Testis (tissue), 2 donors: Measurements from ENCODE around the gene HNF1B.

Source experiments
- POLR2A ChIP-seq: fragments of 450-650 bp; IDR thresholded peaks from one replicate; pipeline ENCODE4 v1.6.1; 2017; ENCODE audit warnings: antibody characterized with exemption, mild to moderate bottlenecking, moderate library complexity
- TF ChIP-seq, protein P1 (sequence below), 3 experiments: fragments of 450-650 bp in 2 of 3; fragments of 200-600 bp in 1 of 3; sonication (generic) in 1 of 3; IDR thresholded peaks; one replicate each; pipeline ENCODE4 v1.5.1; 2016 to 2019; ENCODE audit warnings: antibody characterized with exemption in 3 of 3, mild to moderate bottlenecking in 2 of 3, moderate library complexity in 1 of 3

DNA sequence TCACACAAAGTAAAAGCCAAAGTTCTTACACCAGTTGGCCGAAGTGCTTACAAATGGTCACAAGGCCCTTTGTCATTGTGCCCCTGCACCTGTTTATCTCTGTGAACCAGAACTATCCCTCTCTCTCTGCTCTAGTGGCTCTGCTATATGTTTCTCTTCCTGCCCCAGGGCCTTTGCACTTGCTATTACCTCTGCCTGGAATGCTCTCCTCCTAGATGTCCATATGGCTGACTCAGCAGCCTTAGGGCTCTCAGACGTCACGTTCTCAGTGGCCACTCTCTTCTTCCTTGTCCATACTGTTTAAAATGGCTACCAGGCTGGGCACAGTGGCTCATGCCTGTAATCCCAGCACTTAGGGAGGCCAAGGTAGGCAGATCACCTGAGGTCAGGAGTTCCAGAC lies 62.9 kb downstream of the HNF1B start:
- TF ChIP-seq, protein P1, sequence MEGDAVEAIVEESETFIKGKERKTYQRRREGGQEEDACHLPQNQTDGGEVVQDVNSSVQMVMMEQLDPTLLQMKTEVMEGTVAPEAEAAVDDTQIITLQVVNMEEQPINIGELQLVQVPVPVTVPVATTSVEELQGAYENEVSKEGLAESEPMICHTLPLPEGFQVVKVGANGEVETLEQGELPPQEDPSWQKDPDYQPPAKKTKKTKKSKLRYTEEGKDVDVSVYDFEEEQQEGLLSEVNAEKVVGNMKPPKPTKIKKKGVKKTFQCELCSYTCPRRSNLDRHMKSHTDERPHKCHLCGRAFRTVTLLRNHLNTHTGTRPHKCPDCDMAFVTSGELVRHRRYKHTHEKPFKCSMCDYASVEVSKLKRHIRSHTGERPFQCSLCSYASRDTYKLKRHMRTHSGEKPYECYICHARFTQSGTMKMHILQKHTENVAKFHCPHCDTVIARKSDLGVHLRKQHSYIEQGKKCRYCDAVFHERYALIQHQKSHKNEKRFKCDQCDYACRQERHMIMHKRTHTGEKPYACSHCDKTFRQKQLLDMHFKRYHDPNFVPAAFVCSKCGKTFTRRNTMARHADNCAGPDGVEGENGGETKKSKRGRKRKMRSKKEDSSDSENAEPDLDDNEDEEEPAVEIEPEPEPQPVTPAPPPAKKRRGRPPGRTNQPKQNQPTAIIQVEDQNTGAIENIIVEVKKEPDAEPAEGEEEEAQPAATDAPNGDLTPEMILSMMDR (IDR thresholded peaks at IDR 0.05): no peak
- no peak for TF ChIP-seq POLR2A
